Gastroesophageal sphincter (tissue), 3 donors: ENCODE results near the gene IVL.

ENCODE experiments used
- POLR2A ChIP-seq, 2 donors: fragments of 450-650 bp; IDR thresholded peaks; one replicate each; pipeline ENCODE4 v1.6.1; 2017; ENCODE audit warnings: antibody characterized with exemption in 2 of 2, mild to moderate bottlenecking in 2 of 2, moderate library complexity in 1 of 2
- TF ChIP-seq, protein P1 (sequence below), 4 experiments: fragments of 200-600 bp in 2 of 4; fragments of 450-650 bp in 2 of 4; sonication (generic) in 1 of 4; IDR thresholded peaks; one replicate each; pipeline ENCODE4 v1.5.1; 2017 to 2019; ENCODE audit warnings: antibody characterized with exemption in 4 of 4, mild to moderate bottlenecking in 2 of 4, moderate library complexity in 2 of 4

DNA sequence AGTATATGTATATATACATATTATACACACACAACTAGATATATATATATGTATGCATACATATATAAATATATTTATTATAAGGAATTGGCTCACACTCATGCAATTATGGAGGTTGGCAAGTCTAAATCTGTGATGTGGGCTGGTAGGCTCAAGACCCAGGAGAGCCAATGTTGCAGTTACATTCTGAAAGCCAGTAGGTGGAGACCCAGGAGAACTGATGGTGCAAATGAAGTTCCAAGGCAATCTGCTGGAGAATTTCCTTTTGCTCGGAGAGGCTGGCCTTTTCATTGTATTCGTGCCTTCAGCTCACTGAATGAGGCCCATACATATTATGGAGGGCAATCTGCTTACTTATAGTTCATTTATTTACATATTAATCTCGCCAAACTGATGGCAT, 9.4 kb downstream of the IVL start:
- TF ChIP-seq, protein P1, sequence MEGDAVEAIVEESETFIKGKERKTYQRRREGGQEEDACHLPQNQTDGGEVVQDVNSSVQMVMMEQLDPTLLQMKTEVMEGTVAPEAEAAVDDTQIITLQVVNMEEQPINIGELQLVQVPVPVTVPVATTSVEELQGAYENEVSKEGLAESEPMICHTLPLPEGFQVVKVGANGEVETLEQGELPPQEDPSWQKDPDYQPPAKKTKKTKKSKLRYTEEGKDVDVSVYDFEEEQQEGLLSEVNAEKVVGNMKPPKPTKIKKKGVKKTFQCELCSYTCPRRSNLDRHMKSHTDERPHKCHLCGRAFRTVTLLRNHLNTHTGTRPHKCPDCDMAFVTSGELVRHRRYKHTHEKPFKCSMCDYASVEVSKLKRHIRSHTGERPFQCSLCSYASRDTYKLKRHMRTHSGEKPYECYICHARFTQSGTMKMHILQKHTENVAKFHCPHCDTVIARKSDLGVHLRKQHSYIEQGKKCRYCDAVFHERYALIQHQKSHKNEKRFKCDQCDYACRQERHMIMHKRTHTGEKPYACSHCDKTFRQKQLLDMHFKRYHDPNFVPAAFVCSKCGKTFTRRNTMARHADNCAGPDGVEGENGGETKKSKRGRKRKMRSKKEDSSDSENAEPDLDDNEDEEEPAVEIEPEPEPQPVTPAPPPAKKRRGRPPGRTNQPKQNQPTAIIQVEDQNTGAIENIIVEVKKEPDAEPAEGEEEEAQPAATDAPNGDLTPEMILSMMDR (IDR thresholded peaks at IDR 0.05), result no peak
- TF ChIP-seq POLR2A (IDR thresholded peaks at IDR 0.05), result no peak
